GM23248 (cell line): Measurements from ENCODE around the gene AP3S2.

ENCODE experiments used
- EZH2 ChIP-seq: fragments of 200-600 bp; sonication (generic); IDR thresholded peaks from 2 replicates; pipeline ENCODE4 v1.6.1; 2018; ENCODE audit warnings: antibody characterized with exemption, mild to moderate bottlenecking; ENCODE audit not compliant: insufficient read depth, poor library complexity, severe bottlenecking
- EZH2phosphoT487 ChIP-seq: fragments of 200-600 bp; sonication (generic); IDR thresholded peaks from 2 replicates; pipeline ENCODE4 v1.6.1; 2018; ENCODE audit warnings: antibody characterized with exemption, moderate library complexity, mild to moderate bottlenecking, low read depth; ENCODE audit not compliant: insufficient read depth

DNA sequence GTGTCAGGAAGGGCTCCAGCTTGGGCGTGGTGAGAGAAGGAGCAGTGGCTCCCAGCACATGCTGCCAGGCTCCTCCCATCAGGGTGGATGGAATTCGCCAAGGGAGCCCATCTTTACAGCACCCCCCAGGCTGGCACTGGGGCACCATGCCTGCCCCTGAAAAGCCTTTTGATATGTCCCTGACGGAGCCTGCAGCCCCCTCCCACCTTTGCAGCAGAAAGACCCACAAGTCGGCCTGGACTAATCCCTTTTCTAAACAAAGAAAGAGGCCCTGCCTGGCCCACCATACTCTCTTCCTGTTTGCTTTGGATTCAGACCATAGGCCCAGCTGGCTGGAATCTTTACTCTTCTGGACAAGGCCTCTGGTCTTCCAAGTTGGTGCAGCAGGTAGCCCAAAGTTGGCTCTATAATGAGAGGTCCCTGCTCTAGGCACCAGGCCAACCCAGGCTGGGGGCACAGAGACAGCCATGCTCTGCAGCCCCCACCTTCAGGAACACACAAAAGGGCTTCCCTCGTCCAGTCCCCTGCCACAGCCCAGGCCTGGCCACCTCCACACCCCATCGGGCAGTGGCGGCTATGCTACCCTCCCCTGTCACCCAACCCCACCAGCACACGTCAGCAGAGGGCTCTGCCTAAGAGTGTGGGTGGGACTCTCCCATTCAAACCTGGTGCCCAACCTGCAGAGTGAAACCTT is 84.6 kb downstream of the AP3S2 start:
- TF ChIP-seq EZH2 (no peak), EZH2phosphoT487 (no peak)
